HG03520 (cell line): Measurements from ENCODE around the gene ACKR3.

Experiments used
- ATAC-seq: cut with Tn5 transposase; IDR thresholded peaks from one replicate; pipeline ENCODE4 v1.9.1; 2021; ENCODE audit warnings: mild to moderate bottlenecking, moderate library complexity; ENCODE audit not compliant: unreplicated experiment

The ACKR3 gene

DNA sequence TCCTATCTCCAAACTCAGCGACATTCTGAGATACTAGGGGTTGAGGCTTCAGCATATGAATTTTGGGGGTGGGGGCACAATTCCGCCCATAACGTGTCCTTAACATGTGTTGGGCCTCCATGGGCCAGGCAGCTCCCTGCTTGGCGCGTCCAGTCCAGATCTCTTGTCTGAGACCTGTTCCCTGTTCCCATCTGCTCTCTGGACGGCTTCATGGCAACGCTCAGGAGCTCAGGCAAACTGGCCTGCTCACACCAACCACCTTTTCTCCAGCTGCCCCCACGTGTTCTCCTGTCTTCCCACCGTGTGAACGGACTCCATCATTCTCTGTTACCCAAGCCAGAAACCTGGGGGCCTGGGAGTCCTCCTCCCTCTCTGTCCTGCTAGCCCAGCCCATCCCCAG lies 36.4 kb downstream of the ACKR3 start:
- ATAC-seq: no peak

DNA sequence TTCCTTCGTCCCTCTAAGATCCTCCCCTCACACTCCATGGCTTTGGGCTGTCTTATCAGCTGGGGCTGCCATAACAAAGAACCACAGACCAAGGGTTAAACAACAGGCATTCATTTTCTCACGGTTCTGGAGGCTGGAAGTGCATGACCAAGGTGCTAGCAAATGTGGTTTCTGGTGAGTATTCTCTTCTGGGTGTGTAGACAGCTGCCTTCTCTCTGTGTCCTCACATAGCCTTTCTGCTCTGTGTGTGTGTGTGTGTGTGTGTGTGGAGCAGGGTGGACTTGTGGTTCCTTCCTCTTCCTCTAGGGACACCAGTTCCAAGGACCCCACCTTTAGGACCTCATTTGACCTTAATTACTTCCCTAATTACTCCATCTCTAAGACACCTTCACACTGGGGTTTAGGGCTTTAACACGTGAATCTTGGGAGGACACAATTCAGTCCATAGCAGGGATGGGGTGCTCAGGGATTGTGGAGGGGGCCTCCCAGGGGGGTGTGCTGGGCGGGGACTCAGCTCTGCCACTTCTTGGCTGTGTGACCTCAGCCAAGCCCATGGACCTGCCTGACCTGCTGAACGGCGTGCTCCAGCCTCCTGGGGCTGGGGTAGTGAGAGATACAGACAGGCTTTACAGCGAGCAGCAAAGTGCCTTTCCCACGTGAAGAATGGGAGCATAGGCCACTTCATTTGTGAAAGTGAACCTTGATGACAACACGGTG lies 38.0 kb downstream of the ACKR3 start:
- ATAC-seq: no peak

DNA sequence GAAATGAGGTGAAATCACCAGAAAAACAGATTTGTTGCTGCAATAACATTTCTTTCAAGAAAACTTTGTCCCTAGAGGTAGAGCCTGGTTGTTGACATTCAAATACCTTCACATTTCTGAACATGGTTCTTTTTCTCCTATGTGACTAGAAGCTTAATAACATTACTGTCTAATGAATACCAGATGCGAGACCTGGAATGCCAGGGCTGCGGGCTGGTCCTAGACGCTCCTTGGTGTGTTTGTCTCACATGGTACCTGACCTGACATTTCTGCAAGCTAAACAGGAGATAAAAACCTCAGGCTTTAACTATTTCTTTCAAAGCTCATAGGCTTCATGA lies 38.5 kb downstream of the ACKR3 start:
- ATAC-seq: no peak

DNA sequence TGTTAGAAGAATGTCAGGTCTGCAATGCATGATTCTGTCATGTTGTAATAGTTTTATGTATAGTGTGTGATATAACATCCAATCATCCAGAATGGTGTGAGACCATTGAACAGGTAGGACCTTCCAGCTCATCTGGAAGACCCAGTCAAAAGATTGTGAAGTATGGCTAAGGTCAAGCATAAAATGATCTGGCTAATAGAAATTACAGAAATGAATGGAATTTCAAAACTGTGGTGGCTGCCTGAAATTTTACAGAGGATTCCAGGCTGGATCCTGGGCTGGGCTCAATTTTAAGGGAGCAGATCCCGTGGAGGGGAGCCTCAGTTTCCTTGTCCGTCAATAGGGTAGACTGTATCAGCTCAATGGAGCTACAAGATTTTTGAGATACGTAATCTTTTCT lies 39.1 kb downstream of the ACKR3 start:
- no peak for ATAC-seq

DNA sequence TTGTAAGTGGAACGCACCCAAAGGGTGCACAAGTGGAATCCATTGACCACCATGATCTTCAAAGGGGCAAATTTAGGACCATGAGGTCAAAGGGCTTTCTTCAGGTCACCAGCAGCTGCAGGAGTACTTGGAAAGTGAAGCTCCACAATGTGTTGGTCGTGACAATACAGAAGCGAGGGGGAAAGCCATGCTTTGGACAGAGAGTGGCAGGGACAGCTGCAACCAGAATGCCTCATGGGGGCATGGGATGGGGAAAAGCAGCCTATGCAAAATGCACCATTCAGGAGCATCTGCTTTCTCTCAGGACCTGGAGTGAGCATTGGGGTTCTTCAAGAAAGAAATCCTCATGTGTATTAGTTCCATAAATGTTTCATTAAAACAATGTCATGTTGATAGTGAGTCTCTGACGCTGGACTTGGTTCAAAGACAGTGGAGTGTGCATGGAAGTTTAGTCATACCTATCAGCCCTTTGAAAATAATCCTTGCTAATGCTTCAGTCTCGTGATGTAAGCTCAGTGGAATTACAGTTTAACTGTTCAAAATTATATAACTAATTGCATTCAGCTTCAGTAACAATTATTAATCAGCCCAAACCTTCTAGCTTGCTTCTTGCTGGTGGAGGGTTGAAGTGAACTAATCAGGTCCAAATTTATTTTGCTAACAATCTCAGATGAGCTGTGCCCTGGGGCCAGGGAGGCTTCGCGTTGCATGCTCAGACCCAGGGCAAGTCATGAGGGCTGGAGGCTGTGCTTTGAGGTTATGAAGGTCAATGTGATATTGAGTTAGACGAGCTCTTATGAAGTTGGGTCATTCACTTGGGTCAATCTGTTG lies 41.6 kb downstream of the ACKR3 start:
- ATAC-seq: no peak

- no peak for ATAC-seq
These were observed 43.1 kb downstream of the ACKR3 start for GRCh38 chr2:236612737-236613136.

DNA sequence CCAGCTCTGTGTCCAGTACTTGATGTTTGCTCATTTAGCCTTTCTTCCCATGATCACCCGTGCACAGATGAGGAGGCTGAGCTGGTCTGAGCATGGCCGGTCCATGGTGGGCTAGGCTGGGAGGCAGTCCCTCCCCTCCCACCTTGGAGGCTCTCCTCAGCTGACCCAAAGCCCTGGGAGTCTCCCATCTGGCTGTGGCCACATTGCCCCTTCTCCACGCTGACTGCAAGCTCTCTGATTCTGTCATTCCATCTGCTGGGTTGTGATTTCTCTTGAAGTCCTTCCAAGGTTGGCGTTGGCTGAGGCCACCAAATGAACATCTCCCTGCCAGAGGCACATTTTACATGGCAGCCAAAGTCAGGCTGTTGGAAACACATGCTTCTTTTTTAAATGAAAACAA lies 44.0 kb downstream of the ACKR3 start:
- ATAC-seq: no peak

GRCh38 chr2:236614551-236614950 lies 44.9 kb downstream of the ACKR3 start:
- ATAC-seq: no peak

DNA sequence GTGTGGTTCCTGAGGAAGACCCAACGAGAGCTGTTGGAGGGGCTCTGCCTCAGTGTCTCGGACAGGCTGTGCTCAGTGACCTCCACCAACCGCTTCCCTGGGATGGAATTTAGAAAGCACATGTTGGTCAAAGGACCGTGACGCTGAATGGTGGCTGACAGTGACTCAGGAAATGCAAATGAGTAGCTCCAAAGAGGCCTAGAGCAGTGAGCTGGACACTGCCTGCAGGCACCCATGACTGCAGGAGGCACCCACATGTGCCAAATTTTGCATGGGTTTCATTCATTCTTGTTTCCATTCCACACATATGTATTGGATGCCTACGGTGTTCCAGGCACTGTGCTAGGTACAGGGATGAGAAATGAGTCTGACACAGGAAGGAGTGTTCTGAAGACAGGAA lies 46.4 kb downstream of the ACKR3 start:
- ATAC-seq: no peak

- no peak for ATAC-seq
These were observed 47.0 kb downstream of the ACKR3 start for GRCh38 chr2:236616624-236617023.

DNA sequence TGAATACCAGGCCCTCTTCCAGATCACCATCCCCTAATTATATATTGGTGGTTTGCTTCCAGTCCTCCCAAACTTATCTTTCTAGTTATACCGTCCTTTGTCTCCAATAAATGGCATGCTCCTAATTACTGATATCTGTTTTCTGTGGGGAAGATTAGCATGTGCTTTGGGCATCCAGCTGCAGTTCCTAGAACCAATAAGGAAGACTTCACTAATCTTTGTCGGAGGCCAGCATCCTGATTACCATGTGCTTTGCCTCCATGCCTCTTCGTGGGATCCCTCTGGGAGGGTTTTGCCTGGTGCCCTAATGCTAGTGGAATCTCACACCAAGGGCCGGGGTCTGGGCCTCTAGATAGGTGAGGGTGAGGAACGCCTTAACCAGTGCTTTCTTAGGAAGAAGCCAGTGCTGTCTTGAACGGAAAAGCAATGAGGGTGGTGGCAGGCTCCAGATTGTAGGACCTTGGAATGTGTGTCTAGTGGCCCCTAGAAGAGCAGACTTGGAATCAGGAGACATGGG lies 47.7 kb downstream of the ACKR3 start:
- ATAC-seq: no peak

- no peak for ATAC-seq
These were observed 48.2 kb downstream of the ACKR3 start for GRCh38 chr2:236617796-236618195.

GRCh38 chr2:236618370-236618769 lies 48.7 kb downstream of the ACKR3 start:
- ATAC-seq: no peak

DNA sequence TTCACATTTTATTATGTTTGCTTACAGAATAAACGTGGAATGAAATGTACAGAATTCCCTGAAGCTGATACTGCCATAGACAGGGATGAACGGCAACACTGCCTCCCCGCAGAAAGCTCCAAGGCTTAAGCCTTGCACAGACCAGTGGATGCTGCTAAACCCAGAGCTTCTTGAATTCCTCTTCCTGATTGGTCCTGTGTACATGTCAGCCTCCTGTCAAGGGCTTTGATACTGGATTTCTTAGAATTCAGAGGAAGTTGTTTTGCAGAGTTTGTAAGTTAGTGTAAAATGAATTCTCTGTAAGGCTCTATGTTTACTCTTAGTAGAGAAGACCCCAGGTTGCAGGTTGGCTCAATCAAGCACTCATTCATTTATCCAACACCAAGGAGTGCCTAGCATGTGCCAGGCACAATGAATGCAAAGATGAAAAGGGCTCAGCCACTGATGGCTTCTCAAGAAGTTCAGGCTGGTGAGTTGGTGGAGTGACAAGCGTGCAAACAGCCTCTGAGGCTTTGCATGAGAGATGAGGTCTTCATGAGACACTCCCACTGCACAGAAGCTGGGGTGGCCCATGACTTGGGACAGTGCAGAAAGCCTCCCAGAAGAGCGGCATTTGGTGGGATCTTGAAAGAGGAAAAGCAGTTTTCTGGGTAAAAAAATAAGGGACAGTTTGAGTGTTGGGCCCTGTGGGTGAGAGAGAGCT lies 50.4 kb downstream of the ACKR3 start:
- no peak for ATAC-seq

- ATAC-seq: no peak
These were observed 52.2 kb downstream of the ACKR3 start for GRCh38 chr2:236621786-236622185.

DNA sequence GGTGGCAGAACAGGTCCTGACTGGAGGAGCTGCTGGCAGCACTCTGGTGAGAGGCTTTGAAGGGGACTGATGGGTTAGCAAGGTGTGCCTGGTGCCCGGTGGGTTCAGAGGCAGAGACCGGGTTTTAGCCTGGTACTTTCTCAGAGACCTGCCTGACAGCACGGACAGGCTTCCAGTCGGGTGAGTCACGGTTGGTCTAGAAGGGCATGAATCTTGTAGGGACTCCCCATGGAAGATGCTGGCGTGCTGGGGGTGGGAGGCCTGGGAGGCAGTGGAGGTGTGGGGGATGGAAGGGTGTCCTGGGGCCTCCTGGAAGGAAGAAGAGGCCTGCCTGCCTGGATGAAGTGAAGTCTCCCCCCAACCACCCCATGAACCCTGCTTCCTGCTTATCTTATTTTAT lies 52.6 kb downstream of the ACKR3 start:
- no peak for ATAC-seq

GRCh38 chr2:236622660-236623059 lies 53.0 kb downstream of the ACKR3 start:
- ATAC-seq: no peak

- ATAC-seq: no peak
These were observed 54.2 kb downstream of the ACKR3 start for GRCh38 chr2:236623816-236624215.

- no peak for ATAC-seq
These were observed 55.6 kb downstream of the ACKR3 start for GRCh38 chr2:236625156-236625690.

DNA sequence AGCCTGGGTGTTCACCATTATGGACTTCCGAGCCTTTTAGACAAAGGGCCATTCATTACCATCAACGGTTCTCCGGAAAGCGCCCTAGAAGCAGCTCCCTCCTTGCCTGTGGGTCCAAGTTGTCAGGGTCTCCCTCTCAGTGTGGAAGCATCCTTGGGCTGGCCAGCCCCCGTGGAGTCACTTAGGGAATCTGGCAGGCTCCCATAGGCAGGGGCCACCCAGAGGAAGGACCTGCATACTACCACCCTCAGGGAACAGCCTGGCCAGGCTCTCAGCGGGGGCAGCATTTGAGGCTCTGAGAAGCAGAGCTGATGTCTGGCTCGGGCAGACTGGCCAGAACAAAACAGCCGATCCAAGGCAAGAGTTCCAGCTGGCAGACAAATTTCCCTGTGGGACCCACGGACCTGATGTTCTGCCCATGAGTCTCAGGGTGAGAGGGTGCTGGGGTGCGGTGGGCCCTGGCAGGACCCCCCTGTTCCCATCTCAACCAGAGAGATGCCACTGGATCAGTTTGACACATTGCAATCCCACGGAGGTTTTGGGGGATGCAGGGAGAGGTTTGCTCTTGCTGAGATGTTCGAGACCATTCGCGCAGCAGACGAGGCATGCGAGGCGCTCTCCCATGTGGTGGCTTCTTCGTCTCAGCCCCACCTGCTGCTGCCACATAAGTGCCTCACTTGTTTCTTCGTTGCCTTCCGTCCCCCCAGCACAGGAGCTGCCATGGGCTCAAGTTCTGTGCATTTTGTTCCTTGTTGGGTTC lies 56.9 kb downstream of the ACKR3 start:
- ATAC-seq: no peak

- ATAC-seq: no peak
These were observed 57.6 kb downstream of the ACKR3 start for GRCh38 chr2:236627193-236627592.
